ENCODE measurements around the gene SLC16A12.
"Not testable (repeated sequence)": the region's sequence is repeated elsewhere in the genome, so short reads cannot be mapped to it uniquely, and the experiment has no call there.

DNA sequence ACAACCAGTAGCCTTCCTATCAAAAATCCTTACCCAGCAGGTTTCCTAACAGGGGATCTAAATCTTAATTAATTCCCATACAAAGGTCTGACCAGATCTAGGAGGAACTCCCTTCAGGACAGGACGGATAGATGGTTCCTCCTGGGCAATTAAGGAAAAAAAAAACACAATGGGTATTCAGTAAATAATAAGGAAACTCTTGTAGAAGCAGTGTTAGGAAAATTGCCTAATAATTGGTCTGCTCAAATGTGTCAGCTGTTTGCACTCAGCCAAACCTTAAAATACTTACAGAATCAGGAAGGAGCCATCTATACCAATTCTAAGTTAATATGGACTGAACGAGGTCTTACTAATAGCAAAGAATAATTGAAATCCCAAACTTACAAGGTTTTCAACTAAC, 124.3 kb downstream of the SLC16A12 start:
- TF ChIP-seq, protein P1, sequence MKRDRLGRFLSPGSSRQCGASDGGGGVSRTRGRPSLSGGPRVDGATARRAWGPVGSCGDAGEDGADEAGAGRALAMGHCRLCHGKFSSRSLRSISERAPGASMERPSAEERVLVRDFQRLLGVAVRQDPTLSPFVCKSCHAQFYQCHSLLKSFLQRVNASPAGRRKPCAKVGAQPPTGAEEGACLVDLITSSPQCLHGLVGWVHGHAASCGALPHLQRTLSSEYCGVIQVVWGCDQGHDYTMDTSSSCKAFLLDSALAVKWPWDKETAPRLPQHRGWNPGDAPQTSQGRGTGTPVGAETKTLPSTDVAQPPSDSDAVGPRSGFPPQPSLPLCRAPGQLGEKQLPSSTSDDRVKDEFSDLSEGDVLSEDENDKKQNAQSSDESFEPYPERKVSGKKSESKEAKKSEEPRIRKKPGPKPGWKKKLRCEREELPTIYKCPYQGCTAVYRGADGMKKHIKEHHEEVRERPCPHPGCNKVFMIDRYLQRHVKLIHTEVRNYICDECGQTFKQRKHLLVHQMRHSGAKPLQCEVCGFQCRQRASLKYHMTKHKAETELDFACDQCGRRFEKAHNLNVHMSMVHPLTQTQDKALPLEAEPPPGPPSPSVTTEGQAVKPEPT (CRISPR knock-in tag; IDR thresholded peaks at IDR 0.05; ENCODE audit: low read depth): not testable (repeated sequence)
- TF ChIP-seq SUZ12 (IDR thresholded peaks at IDR 0.05; ENCODE audit: low read depth, low read length); MNT (IDR thresholded peaks at IDR 0.05); POLR2AphosphoS5 (IDR thresholded peaks at IDR 0.05; ENCODE audit: low read depth, low read length); ZNF382 (CRISPR knock-in tag; IDR thresholded peaks at IDR 0.05; ENCODE audit: borderline replicate concordance): not testable (repeated sequence)
- TF ChIP-seq, protein P2, sequence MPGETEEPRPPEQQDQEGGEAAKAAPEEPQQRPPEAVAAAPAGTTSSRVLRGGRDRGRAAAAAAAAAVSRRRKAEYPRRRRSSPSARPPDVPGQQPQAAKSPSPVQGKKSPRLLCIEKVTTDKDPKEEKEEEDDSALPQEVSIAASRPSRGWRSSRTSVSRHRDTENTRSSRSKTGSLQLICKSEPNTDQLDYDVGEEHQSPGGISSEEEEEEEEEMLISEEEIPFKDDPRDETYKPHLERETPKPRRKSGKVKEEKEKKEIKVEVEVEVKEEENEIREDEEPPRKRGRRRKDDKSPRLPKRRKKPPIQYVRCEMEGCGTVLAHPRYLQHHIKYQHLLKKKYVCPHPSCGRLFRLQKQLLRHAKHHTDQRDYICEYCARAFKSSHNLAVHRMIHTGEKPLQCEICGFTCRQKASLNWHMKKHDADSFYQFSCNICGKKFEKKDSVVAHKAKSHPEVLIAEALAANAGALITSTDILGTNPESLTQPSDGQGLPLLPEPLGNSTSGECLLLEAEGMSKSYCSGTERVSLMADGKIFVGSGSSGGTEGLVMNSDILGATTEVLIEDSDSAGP (CRISPR knock-in tag; IDR thresholded peaks at IDR 0.05; ENCODE audit: borderline replicate concordance): not testable (repeated sequence)
- TF ChIP-seq, protein P3, sequence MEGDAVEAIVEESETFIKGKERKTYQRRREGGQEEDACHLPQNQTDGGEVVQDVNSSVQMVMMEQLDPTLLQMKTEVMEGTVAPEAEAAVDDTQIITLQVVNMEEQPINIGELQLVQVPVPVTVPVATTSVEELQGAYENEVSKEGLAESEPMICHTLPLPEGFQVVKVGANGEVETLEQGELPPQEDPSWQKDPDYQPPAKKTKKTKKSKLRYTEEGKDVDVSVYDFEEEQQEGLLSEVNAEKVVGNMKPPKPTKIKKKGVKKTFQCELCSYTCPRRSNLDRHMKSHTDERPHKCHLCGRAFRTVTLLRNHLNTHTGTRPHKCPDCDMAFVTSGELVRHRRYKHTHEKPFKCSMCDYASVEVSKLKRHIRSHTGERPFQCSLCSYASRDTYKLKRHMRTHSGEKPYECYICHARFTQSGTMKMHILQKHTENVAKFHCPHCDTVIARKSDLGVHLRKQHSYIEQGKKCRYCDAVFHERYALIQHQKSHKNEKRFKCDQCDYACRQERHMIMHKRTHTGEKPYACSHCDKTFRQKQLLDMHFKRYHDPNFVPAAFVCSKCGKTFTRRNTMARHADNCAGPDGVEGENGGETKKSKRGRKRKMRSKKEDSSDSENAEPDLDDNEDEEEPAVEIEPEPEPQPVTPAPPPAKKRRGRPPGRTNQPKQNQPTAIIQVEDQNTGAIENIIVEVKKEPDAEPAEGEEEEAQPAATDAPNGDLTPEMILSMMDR (CRISPR knock-in tag; IDR thresholded peaks at IDR 0.05): not testable (repeated sequence)
